ENCODE measurements around the gene DUSP1.
A peak's percentile ranks its signal among the peaks of the same experiment; 100 is the strongest.

The DUSP1 gene

GRCh38 chr5:172758834-172759149, 12.2 kb downstream of the DUSP1 start:
- TF ChIP-seq, protein P1, sequence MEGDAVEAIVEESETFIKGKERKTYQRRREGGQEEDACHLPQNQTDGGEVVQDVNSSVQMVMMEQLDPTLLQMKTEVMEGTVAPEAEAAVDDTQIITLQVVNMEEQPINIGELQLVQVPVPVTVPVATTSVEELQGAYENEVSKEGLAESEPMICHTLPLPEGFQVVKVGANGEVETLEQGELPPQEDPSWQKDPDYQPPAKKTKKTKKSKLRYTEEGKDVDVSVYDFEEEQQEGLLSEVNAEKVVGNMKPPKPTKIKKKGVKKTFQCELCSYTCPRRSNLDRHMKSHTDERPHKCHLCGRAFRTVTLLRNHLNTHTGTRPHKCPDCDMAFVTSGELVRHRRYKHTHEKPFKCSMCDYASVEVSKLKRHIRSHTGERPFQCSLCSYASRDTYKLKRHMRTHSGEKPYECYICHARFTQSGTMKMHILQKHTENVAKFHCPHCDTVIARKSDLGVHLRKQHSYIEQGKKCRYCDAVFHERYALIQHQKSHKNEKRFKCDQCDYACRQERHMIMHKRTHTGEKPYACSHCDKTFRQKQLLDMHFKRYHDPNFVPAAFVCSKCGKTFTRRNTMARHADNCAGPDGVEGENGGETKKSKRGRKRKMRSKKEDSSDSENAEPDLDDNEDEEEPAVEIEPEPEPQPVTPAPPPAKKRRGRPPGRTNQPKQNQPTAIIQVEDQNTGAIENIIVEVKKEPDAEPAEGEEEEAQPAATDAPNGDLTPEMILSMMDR (IDR thresholded peaks at IDR 0.05): no peak
- intact Hi-C loops (cut with DNase I; ENCODE audit: low total_unique reads): no loop called here
- peaks cover 0 to 10% (median 0%) of the 10 kb centered on the region in 3 donors for H3K9me3 ChIP-seq
- H3K36me3 ChIP-seq: no peaks in the 10 kb centered on the region
- no peak for DNase-seq
- peak overlapping the region; percentile 49 to 50 for H3K27ac ChIP-seq
- no peaks in the 10 kb centered on the region for H3K27me3 ChIP-seq
- H3K4me3 ChIP-seq: no peak overlapping the region
- peaks cover 0 to 13% (median 0%) of the 10 kb centered on the region in 4 donors for H3K4me1 ChIP-seq

- TF ChIP-seq, protein P1 (IDR thresholded peaks at IDR 0.05): no peak
- DNase-seq: peak; percentile 51 to 73
- Histone ChIP-seq H3K4me3 (no peak overlapping the region), H3K27me3 (no peaks in the 10 kb centered on the region), H3K27ac (peak overlapping the region; percentile 49 to 50), H3K4me1 (peaks cover 0 to 13% (median 0%) of the 10 kb centered on the region in 4 donors), H3K36me3 (no peaks in the 10 kb centered on the region), H3K9me3 (peaks cover 0 to 10% (median 0%) of the 10 kb centered on the region in 3 donors)
- intact Hi-C loops (cut with DNase I; ENCODE audit: low total_unique reads): no loop called here
These were observed 12.7 kb downstream of the DUSP1 start for GRCh38 chr5:172758077-172758833.

GRCh38 chr5:172757394-172758010, 13.5 kb downstream of the DUSP1 start:
- intact Hi-C loops (cut with DNase I; ENCODE audit: low total_unique reads): no loop called here
- no peaks in the 10 kb centered on the region for H3K36me3 ChIP-seq
- peak overlapping the region; percentile 49 to 50 for H3K27ac ChIP-seq
- H3K4me1 ChIP-seq: peaks cover 0 to 13% (median 0%) of the 10 kb centered on the region in 4 donors
- DNase-seq: no peak
- H3K9me3 ChIP-seq: peaks cover 0 to 10% (median 0%) of the 10 kb centered on the region in 3 donors
- TF ChIP-seq, protein P1 (IDR thresholded peaks at IDR 0.05): no peak
- no peak overlapping the region for H3K4me3 ChIP-seq
- H3K27me3 ChIP-seq: no peaks in the 10 kb centered on the region

- Histone ChIP-seq H3K27ac (no peak overlapping the region), H3K9me3 (peaks cover 0 to 10% (median 0%) of the 10 kb centered on the region in 3 donors), H3K4me3 (no peak overlapping the region), H3K4me1 (peaks cover 0 to 13% (median 0%) of the 10 kb centered on the region in 4 donors), H3K36me3 (no peaks in the 10 kb centered on the region), H3K27me3 (no peaks in the 10 kb centered on the region)
- intact Hi-C loops (cut with DNase I; ENCODE audit: low total_unique reads): no loop called here
- TF ChIP-seq, protein P1 (IDR thresholded peaks at IDR 0.05): no peak
- DNase-seq: no peak
These were observed 14.1 kb downstream of the DUSP1 start for GRCh38 chr5:172756764-172757393.

DNA sequence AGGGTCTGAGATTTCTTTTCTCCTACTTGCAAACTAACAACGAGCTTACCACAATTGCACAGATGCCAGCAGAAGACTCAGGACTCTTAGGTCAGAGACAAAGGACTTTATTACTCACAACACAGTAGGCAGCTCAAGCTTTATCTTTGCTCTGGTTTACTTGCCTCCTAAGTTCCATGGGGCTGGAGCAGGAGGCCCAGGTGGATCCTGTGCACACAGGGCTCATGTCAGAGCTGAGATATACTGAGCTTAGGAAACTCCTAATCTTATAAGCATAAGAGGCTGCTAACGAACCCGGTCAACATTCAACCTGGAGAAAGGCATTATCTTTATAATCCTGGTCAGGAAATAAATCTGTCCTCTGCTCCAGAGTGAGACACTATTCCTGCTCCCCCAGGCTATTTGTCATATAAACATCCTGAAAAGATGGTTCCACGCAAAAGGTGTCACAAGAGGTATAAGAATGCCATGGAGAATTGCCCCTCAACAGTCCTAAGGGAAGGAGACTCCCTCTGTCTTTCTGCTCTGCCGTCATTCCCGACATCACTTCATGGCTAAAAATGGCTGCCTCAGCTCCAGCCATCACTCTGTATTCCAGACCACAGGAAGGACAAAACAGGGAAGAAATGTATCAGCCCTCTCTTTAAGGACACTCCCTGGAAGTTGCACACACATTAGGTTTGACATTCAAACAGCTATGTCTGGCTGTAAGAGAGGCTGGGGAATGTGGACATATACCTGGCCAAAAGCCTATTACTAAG, 16.2 kb downstream of the DUSP1 start:
- DNase-seq: no peak
- Histone ChIP-seq H3K27me3 (no peaks in the 10 kb centered on the region), H3K27ac (no peak overlapping the region), H3K4me3 (no peak overlapping the region), H3K4me1 (peaks cover 0 to 34% (median 11%) of the 10 kb centered on the region in 4 donors), H3K9me3 (peaks cover 0 to 2% (median 0%) of the 10 kb centered on the region in 3 donors), H3K36me3 (no peaks in the 10 kb centered on the region)
- TF ChIP-seq, protein P1 (IDR thresholded peaks at IDR 0.05): no peak
- intact Hi-C loops (cut with DNase I; ENCODE audit: low total_unique reads): no loop called here
